Neural crest cell (in vitro differentiated cells): Measurements from ENCODE around the gene ATRN. TPM values are rescaled to one million over a fixed set of nuclear protein-coding genes. Genes with fewer than 3 reads are reported as not detected.

Experiments used
- DNase-seq: peaks from one replicate; pipeline ENCODE4 v3.0.0; 2021; ENCODE audit warnings: low read depth, mixed read lengths, low spot score
- H3K27ac Mint-ChIP-seq: one replicate; pipeline ENCODE4 v1.8.0; 2021; ENCODE audit warnings: mild to moderate bottlenecking, mixed read lengths; ENCODE audit not compliant: unreplicated experiment
- H3K27me3 Mint-ChIP-seq: 2 replicates; pipeline ENCODE4 v1.8.0; 2021; ENCODE audit warnings: low read depth, mild to moderate bottlenecking, mixed read lengths
- H3K36me3 Mint-ChIP-seq: 2 replicates; pipeline ENCODE4 v1.8.0; 2021; ENCODE audit warnings: low read depth, mild to moderate bottlenecking, mixed read lengths
- H3K4me1 Mint-ChIP-seq: 2 replicates; pipeline ENCODE4 v1.8.0; 2021; ENCODE audit warnings: mixed read lengths
- H3K4me3 Mint-ChIP-seq: one replicate; pipeline ENCODE4 v1.8.0; 2021; ENCODE audit warnings: mild to moderate bottlenecking, mixed read lengths
- H3K9me3 Mint-ChIP-seq: 2 replicates; pipeline ENCODE4 v1.8.0; 2021; ENCODE audit warnings: mixed read lengths
- CTCF ChIP-seq: fragments of 200-600 bp; sonication (generic); conservative IDR thresholded peaks from 2 replicates; pipeline ENCODE4 v1.5.0; 2021; ENCODE audit warnings: antibody characterized with exemption, mild to moderate bottlenecking
- total RNA-seq: library from RNA; stranded (reverse); gene quantifications from 2 replicates; pipeline ENCODE4 v1.2.1, GENCODE V29; 2021

The ATRN gene
- total RNA-seq, 1 donor from 2014 or later = 28.6 TPM

- H3K4me1 Mint-ChIP-seq = peaks cover 4% of the 10 kb centered on the region
- no peak for TF ChIP-seq CTCF
- no peak overlapping the region for H3K27ac Mint-ChIP-seq
- peaks cover 32% of the 10 kb centered on the region for H3K27me3 Mint-ChIP-seq
- no peaks in the 10 kb centered on the region for H3K36me3 Mint-ChIP-seq
- H3K4me3 Mint-ChIP-seq = no peak overlapping the region
- no peak for DNase-seq
- no peaks in the 10 kb centered on the region for H3K9me3 Mint-ChIP-seq
These were observed 202.6 kb downstream of the ATRN start for GRCh38 chr20:3673221-3674070.

- Mint-ChIP-seq H3K4me1 (peaks cover 4% of the 10 kb centered on the region), H3K27me3 (peaks cover 37% of the 10 kb centered on the region), H3K9me3 (no peaks in the 10 kb centered on the region), H3K4me3 (no peak overlapping the region), H3K36me3 (no peaks in the 10 kb centered on the region), H3K27ac (no peak overlapping the region)
- no peak for DNase-seq
- no peak for TF ChIP-seq CTCF
These were observed 203.6 kb downstream of the ATRN start for GRCh38 chr20:3674447-3674846.

- no peaks in the 10 kb centered on the region for H3K36me3 Mint-ChIP-seq
- H3K4me3 Mint-ChIP-seq = no peak overlapping the region
- no peaks in the 10 kb centered on the region for H3K9me3 Mint-ChIP-seq
- peaks cover 4% of the 10 kb centered on the region for H3K4me1 Mint-ChIP-seq
- H3K27me3 Mint-ChIP-seq = peaks cover 43% of the 10 kb centered on the region
- peak overlapping the region; percentile 81 for H3K27ac Mint-ChIP-seq
- no peak for DNase-seq
- TF ChIP-seq CTCF = no peak
These were observed 204.4 kb downstream of the ATRN start for GRCh38 chr20:3674995-3675900.

- Mint-ChIP-seq H3K27ac (no peak overlapping the region), H3K4me3 (no peak overlapping the region), H3K36me3 (no peaks in the 10 kb centered on the region), H3K27me3 (peaks cover 60% of the 10 kb centered on the region), H3K9me3 (no peaks in the 10 kb centered on the region), H3K4me1 (peaks cover 9% of the 10 kb centered on the region)
- no peak for TF ChIP-seq CTCF
- DNase-seq = no peak
These were observed 206.9 kb downstream of the ATRN start for GRCh38 chr20:3677733-3678132.

GRCh38 chr20:3678198-3678597 is 207.4 kb downstream of the ATRN start:
- peaks cover 9% of the 10 kb centered on the region for H3K4me1 Mint-ChIP-seq
- H3K4me3 Mint-ChIP-seq = no peak overlapping the region
- TF ChIP-seq CTCF = no peak
- H3K27me3 Mint-ChIP-seq = peaks cover 61% of the 10 kb centered on the region
- H3K9me3 Mint-ChIP-seq = no peaks in the 10 kb centered on the region
- no peak overlapping the region for H3K27ac Mint-ChIP-seq
- no peak for DNase-seq
- H3K36me3 Mint-ChIP-seq = no peaks in the 10 kb centered on the region
